ENCODE results near the gene IFT57. TPM values are rescaled to one million over a fixed set of nuclear protein-coding genes. Genes with fewer than 3 reads are reported as not detected.

Gene IFT57
- total and polyA plus RNA-seq, 4 donors: 54.3 to 78.9 (median 70.0) TPM

DNA sequence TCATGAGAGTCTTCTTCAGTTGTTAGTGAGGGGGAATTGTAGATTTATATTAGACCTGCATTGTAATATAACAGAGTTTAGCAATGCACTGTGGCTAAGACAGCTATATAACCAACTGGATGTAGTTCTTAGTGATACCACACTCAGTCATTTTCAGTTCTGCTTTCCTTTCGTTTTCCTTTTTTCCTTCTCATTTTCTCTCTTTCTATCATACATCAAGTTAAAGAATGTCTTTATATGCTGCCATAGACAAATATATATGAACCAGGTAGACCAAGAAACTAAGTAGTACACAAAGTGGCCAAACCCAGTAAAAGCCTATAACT, 87.7 kb downstream of the IFT57 start:
- H3K27ac ChIP-seq (ENCODE audit: low read depth, low read length): no peak overlapping the region
- H3K4me1 ChIP-seq (ENCODE audit: control insufficient read depth, insufficient read depth, low read length): no peaks in the 10 kb centered on the region
- no CpG with 5 or more reads among the region's 1 CpG for WGBS (ENCODE audit: insufficient coverage)
- no peaks in the 10 kb centered on the region for H3K9me3 ChIP-seq (ENCODE audit: control insufficient read depth, insufficient read depth, low read length)
- H3K4me3 ChIP-seq (ENCODE audit: low read depth, low read length): no peak overlapping the region
- no peaks in the 10 kb centered on the region for H3K27me3 ChIP-seq (ENCODE audit: control insufficient read depth, insufficient read depth, low read length)
- H3K36me3 ChIP-seq (ENCODE audit: control insufficient read depth, insufficient read depth, low read length): no peaks in the 10 kb centered on the region
- DNase-seq (ENCODE audit: low read depth in 4 of 6, low spot score in 6 of 6): no peak

- Histone ChIP-seq H3K4me1 (ENCODE audit: control insufficient read depth, insufficient read depth, low read length) (no peaks in the 10 kb centered on the region), H3K36me3 (ENCODE audit: control insufficient read depth, insufficient read depth, low read length) (no peaks in the 10 kb centered on the region), H3K27ac (ENCODE audit: low read depth, low read length) (no peak overlapping the region), H3K27me3 (ENCODE audit: control insufficient read depth, insufficient read depth, low read length) (no peaks in the 10 kb centered on the region), H3K9me3 (ENCODE audit: control insufficient read depth, insufficient read depth, low read length) (no peaks in the 10 kb centered on the region), H3K4me3 (ENCODE audit: low read depth, low read length) (no peak overlapping the region)
- no CpG with 5 or more reads among the region's 5 CpGs for WGBS (ENCODE audit: insufficient coverage)
- DNase-seq (ENCODE audit: low read depth in 4 of 6, low spot score in 6 of 6): no peak
These were observed 88.2 kb downstream of the IFT57 start for GRCh38 chr3:108133858-108134554.

- DNase-seq (ENCODE audit: low read depth in 4 of 6, low spot score in 6 of 6): no peak
- H3K4me3 ChIP-seq (ENCODE audit: low read depth, low read length): no peak overlapping the region
- no peaks in the 10 kb centered on the region for H3K36me3 ChIP-seq (ENCODE audit: control insufficient read depth, insufficient read depth, low read length)
- no peaks in the 10 kb centered on the region for H3K4me1 ChIP-seq (ENCODE audit: control insufficient read depth, insufficient read depth, low read length)
- H3K27ac ChIP-seq (ENCODE audit: low read depth, low read length): no peak overlapping the region
- no peaks in the 10 kb centered on the region for H3K9me3 ChIP-seq (ENCODE audit: control insufficient read depth, insufficient read depth, low read length)
- no peaks in the 10 kb centered on the region for H3K27me3 ChIP-seq (ENCODE audit: control insufficient read depth, insufficient read depth, low read length)
These were observed 89.2 kb downstream of the IFT57 start for GRCh38 chr3:108133048-108133369.

GRCh38 chr3:108131475-108132134, 90.6 kb downstream of the IFT57 start:
- no peak overlapping the region for H3K4me3 ChIP-seq (ENCODE audit: low read depth, low read length)
- H3K36me3 ChIP-seq (ENCODE audit: control insufficient read depth, insufficient read depth, low read length): no peaks in the 10 kb centered on the region
- H3K27ac ChIP-seq (ENCODE audit: low read depth, low read length): no peak overlapping the region
- H3K27me3 ChIP-seq (ENCODE audit: control insufficient read depth, insufficient read depth, low read length): no peaks in the 10 kb centered on the region
- no peak for DNase-seq (ENCODE audit: low read depth in 4 of 6, low spot score in 6 of 6)
- no peaks in the 10 kb centered on the region for H3K9me3 ChIP-seq (ENCODE audit: control insufficient read depth, insufficient read depth, low read length)
- H3K4me1 ChIP-seq (ENCODE audit: control insufficient read depth, insufficient read depth, low read length): no peaks in the 10 kb centered on the region
- 91% methylated on average over 5 of the region's 9 CpGs for WGBS (ENCODE audit: insufficient coverage)

DNA sequence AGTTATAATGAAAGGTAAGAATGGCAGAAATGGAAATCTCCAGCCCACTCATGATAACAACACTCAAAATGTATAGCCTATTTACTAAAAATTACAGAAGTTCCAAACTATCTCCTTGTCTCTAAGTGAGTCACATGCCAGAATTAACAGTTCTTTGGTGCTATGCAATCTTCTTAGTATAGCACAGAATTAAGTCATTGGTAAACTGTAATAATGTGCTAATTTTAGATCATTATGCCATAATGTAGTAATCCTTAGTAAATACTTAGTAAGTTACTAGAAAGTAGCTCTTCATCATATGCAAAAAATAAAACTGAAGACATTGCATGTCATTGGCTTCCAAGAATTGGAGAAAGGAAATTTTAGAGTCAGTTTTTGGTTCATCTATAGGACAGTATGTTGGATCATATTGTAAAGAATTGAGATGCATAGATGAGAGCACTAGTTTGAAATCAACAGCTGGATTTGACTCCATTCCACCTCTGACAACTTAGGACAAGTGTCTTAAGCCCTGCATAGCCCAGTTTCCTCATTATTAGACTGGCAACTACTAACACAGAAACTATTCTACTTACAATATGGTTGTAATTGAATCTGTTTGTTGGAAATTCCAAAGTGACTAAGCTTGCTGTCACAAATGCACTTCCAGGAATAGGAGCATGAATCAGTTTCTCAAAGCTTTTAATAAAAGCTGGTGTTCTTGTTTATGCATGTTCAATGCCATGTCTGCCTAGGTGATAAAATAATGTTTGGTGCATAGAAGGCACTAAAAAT, 91.3 kb downstream of the IFT57 start:
- Histone ChIP-seq H3K27ac (ENCODE audit: low read depth, low read length) (no peak overlapping the region), H3K4me3 (ENCODE audit: low read depth, low read length) (no peak overlapping the region), H3K9me3 (ENCODE audit: control insufficient read depth, insufficient read depth, low read length) (no peaks in the 10 kb centered on the region), H3K27me3 (ENCODE audit: control insufficient read depth, insufficient read depth, low read length) (no peaks in the 10 kb centered on the region), H3K36me3 (ENCODE audit: control insufficient read depth, insufficient read depth, low read length) (no peaks in the 10 kb centered on the region), H3K4me1 (ENCODE audit: control insufficient read depth, insufficient read depth, low read length) (no peaks in the 10 kb centered on the region)
- no peak for DNase-seq (ENCODE audit: low read depth in 4 of 6, low spot score in 6 of 6)

DNA sequence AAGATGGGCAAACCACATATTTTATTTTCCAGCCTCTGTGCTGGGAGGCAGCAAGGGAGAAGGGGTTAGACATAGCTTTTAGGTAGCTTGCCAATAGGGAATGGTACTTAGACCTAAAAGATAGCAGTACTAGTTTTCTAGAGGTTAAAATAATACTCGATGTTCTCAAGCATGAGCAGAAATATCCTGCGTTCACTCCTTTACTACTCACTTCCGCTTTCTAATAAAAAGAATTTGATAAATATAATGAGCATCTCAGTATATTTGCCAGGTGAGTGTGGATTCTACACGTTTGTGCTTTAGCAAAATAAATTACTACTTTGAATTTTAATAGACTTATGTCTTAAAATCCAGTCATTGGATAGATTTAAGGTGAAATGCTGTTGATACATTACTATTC, 92.0 kb downstream of the IFT57 start:
- no peak overlapping the region for H3K27ac ChIP-seq (ENCODE audit: low read depth, low read length)
- no CpG with 5 or more reads among the region's 4 CpGs for whole genome bisulfite sequencing (ENCODE audit: insufficient coverage)
- H3K4me3 ChIP-seq (ENCODE audit: low read depth, low read length): no peak overlapping the region
- H3K9me3 ChIP-seq (ENCODE audit: control insufficient read depth, insufficient read depth, low read length): no peaks in the 10 kb centered on the region
- no peaks in the 10 kb centered on the region for H3K4me1 ChIP-seq (ENCODE audit: control insufficient read depth, insufficient read depth, low read length)
- no peaks in the 10 kb centered on the region for H3K36me3 ChIP-seq (ENCODE audit: control insufficient read depth, insufficient read depth, low read length)
- H3K27me3 ChIP-seq (ENCODE audit: control insufficient read depth, insufficient read depth, low read length): no peaks in the 10 kb centered on the region
- no peak for DNase-seq (ENCODE audit: low read depth in 4 of 6, low spot score in 6 of 6)

DNA sequence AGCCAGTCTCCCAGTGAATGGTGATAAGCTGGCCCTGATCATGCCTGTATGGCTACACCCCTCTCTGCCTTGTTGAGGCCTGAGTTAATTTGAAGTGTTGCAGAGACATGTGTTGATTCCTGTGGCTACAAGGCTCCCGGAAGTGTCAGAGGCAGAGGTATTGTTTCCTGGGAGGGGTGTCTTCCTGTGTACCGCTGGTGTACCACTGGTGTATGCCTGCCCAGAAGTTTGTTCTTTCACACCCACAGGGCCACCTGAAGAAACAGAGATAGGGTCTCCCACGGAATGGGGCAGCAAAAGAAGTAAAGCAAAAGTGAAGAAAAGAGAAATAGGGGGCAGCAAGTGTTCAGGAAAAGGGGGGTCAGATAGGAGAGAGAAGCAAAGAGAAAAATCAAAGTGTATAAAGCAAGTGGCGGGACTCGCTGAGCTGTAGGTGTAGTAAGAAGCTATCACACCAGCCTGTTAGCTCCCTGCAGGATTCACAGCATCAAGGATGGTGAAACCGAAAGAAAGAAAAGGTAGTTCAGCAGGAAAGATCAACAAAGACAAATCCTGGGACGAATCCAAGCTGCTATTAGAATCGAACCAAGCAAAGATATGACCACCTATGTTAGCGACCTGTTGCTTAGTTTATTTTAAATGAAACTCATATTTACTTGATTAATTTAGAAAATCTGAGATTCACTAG, 94.8 kb downstream of the IFT57 start:
- no peak for DNase-seq (ENCODE audit: low read depth in 4 of 6, low spot score in 6 of 6)
- no peak overlapping the region for H3K27ac ChIP-seq (ENCODE audit: low read depth, low read length)

GRCh38 chr3:108126348-108126747, 95.9 kb downstream of the IFT57 start:
- Histone ChIP-seq H3K27me3 (ENCODE audit: control insufficient read depth, insufficient read depth, low read length) (no peaks in the 10 kb centered on the region), H3K9me3 (ENCODE audit: control insufficient read depth, insufficient read depth, low read length) (no peaks in the 10 kb centered on the region), H3K27ac (ENCODE audit: low read depth, low read length) (no peak overlapping the region), H3K4me1 (ENCODE audit: control insufficient read depth, insufficient read depth, low read length) (no peaks in the 10 kb centered on the region), H3K4me3 (ENCODE audit: low read depth, low read length) (no peak overlapping the region), H3K36me3 (ENCODE audit: control insufficient read depth, insufficient read depth, low read length) (no peaks in the 10 kb centered on the region)
- 100% methylated on average over 1 of the region's 1 CpG for WGBS (ENCODE audit: insufficient coverage)
- no peak for DNase-seq (ENCODE audit: low read depth in 4 of 6, low spot score in 6 of 6)

More for the DNA sequence above, 94.8 kb downstream of the IFT57 start:
- no peaks in the 10 kb centered on the region for H3K4me1 ChIP-seq (ENCODE audit: control insufficient read depth, insufficient read depth, low read length)
- 73% methylated on average over 6 of the region's 9 CpGs for WGBS (ENCODE audit: insufficient coverage)
- H3K9me3 ChIP-seq (ENCODE audit: control insufficient read depth, insufficient read depth, low read length): no peaks in the 10 kb centered on the region
- H3K27me3 ChIP-seq (ENCODE audit: control insufficient read depth, insufficient read depth, low read length): no peaks in the 10 kb centered on the region
- H3K4me3 ChIP-seq (ENCODE audit: low read depth, low read length): no peak overlapping the region
- H3K36me3 ChIP-seq (ENCODE audit: control insufficient read depth, insufficient read depth, low read length): no peaks in the 10 kb centered on the region

DNA sequence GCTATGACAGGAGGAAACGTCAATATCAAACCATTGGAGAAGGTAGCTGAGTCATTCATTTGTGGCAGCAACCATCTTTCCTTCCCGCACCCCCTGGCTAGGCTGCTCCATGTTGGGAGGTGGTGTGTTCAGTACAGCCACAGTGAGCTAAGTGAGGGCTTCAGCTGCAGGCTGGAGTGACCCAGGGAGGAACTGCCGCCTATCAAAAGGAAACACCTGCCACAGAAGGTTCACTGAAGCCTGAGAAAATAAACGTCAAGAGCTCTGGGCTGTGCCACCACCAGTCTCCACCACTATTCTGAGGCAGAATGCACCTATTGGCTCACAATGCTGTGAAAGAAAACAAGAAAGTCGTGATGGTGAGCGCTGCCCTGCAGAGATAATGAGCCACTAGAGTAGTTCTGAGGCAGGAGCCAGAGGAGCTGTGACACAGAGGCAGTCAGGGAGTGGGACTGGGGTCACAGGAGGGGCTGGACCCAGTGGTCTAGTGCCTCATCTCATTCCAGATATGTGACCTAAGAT, 96.6 kb downstream of the IFT57 start:
- no peaks in the 10 kb centered on the region for H3K36me3 ChIP-seq (ENCODE audit: control insufficient read depth, insufficient read depth, low read length)
- H3K9me3 ChIP-seq (ENCODE audit: control insufficient read depth, insufficient read depth, low read length): no peaks in the 10 kb centered on the region
- WGBS (ENCODE audit: insufficient coverage): 60% methylated on average over 5 of the region's 6 CpGs
- H3K27me3 ChIP-seq (ENCODE audit: control insufficient read depth, insufficient read depth, low read length): no peaks in the 10 kb centered on the region
- no peaks in the 10 kb centered on the region for H3K4me1 ChIP-seq (ENCODE audit: control insufficient read depth, insufficient read depth, low read length)
- DNase-seq (ENCODE audit: low read depth in 4 of 6, low spot score in 6 of 6): no peak
- H3K4me3 ChIP-seq (ENCODE audit: low read depth, low read length): no peak overlapping the region
- H3K27ac ChIP-seq (ENCODE audit: low read depth, low read length): no peak overlapping the region

Measured in spinal cord (tissue), 10 donors.